PFSK-1 (cell line): ENCODE data around the gene TIGD6.

ENCODE experiments used
- FOXP2 ChIP-seq: optimal IDR thresholded peaks from 2 replicates; pipeline ENCODE3; 2011; ENCODE audit warnings: borderline replicate concordance, control low read depth, inconsistent platforms; ENCODE audit not compliant: insufficient read depth; ENCODE audit errors: extremely low read length, extremely low read depth
- POLR2AphosphoS5 ChIP-seq: IDR thresholded peaks from 2 replicates; pipeline ENCODE4 v1.6.1; 2012; ENCODE audit warnings: low read depth, mild to moderate bottlenecking, control low read depth, low read length, moderate library complexity
- REST ChIP-seq, 2 experiments: IDR thresholded peaks; 2 replicates each; pipeline versions ENCODE4 v1.6.1 to v1.8.0; 2011 to 2012; ENCODE audit warnings: low read depth in 2 of 2, low read length in 2 of 2, control low read depth in 1 of 2, inconsistent platforms in 1 of 2, mild to moderate bottlenecking in 1 of 2, moderate library complexity in 1 of 2; ENCODE audit not compliant: insufficient read depth in 1 of 2
- SIN3A ChIP-seq: IDR thresholded peaks from 2 replicates; pipeline ENCODE4 v1.6.1; 2012; ENCODE audit warnings: mild to moderate bottlenecking, low read length, moderate library complexity, borderline replicate concordance; ENCODE audit not compliant: insufficient read depth
- TAF1 ChIP-seq: IDR thresholded peaks from 2 replicates; pipeline ENCODE4 v1.6.1; 2012; ENCODE audit warnings: low read length, control low read depth, borderline replicate concordance; ENCODE audit not compliant: insufficient read depth

Gene TIGD6

GRCh38 chr5:150016537-150016936, 16.1 kb upstream of the TIGD6 start:
- TF ChIP-seq POLR2AphosphoS5 (no peak), TAF1 (no peak), SIN3A (no peak), REST (IDR thresholded peaks at IDR 0.05; ENCODE audit: insufficient read depth in 1 of 2, low read depth in 2 of 2, low read length in 2 of 2) (no peak), FOXP2 (no peak)

GRCh38 chr5:150015415-150015814, 15.0 kb upstream of the TIGD6 start:
- TF ChIP-seq TAF1 (no peak), SIN3A (no peak), REST (IDR thresholded peaks at IDR 0.05; ENCODE audit: insufficient read depth in 1 of 2, low read depth in 2 of 2, low read length in 2 of 2) (no peak), FOXP2 (no peak), POLR2AphosphoS5 (no peak)

GRCh38 chr5:150014456-150014855, 14.0 kb upstream of the TIGD6 start:
- TF ChIP-seq SIN3A (no peak), POLR2AphosphoS5 (no peak), TAF1 (no peak), FOXP2 (no peak), REST (IDR thresholded peaks at IDR 0.05; ENCODE audit: insufficient read depth in 1 of 2, low read depth in 2 of 2, low read length in 2 of 2) (no peak)

GRCh38 chr5:150013931-150014330, 13.5 kb upstream of the TIGD6 start:
- no peak for TF ChIP-seq POLR2AphosphoS5
- no peak for TF ChIP-seq TAF1
- no peak for TF ChIP-seq REST (IDR thresholded peaks at IDR 0.05; ENCODE audit: insufficient read depth in 1 of 2, low read depth in 2 of 2, low read length in 2 of 2)
- TF ChIP-seq FOXP2, result no peak
- no peak for TF ChIP-seq SIN3A

- TF ChIP-seq POLR2AphosphoS5 (no peak), FOXP2 (peak; percentile 79), REST (IDR thresholded peaks at IDR 0.05; ENCODE audit: insufficient read depth in 1 of 2, low read depth in 2 of 2, low read length in 2 of 2) (0 out of 4 replicates have a peak, but pooled peaks of 1 of the 2 experiments have one; percentile 43), SIN3A (0 out of 2 replicates have a peak, but pooled peaks have one; percentile 62), TAF1 (no peak)
Observed at GRCh38 chr5:150009671-150010387, 9.4 kb upstream of the TIGD6 start.
